ENCODE measurements around the gene NRG2. TPM values are rescaled to one million over a fixed set of nuclear protein-coding genes. Genes with fewer than 3 reads are reported as not detected.

NRG2 gene
- total and polyA plus RNA-seq, 2 of the 8 experiments (the other 6 are each of a cell fraction or from before 2014, with no cell fraction given): 0.27 to 0.54 TPM

GRCh38 chr5:140083120-140083519, 40.0 kb upstream of the NRG2 start:
- Histone ChIP-seq H3K4ac (replicated peaks; ENCODE audit: insufficient read length, low read depth, low read length) (no peak overlapping the region), H2AFZ (ENCODE audit: low read length) (no peak overlapping the region), H3K9ac (replicated peaks in 1 of 4; ENCODE audit: extremely low read depth in 1 of 4, low read depth in 3 of 4, low read length in 3 of 4) (no peak overlapping the region), H4K5ac (ENCODE audit: insufficient read length, low read depth, low read length) (no peak overlapping the region), H3K79me2 (ENCODE audit: control insufficient read depth in 1 of 2, insufficient read depth in 2 of 2, low read length in 2 of 2) (no peaks in the 10 kb centered on the region), H3K14ac (ENCODE audit: insufficient read length) (no peak overlapping the region), H2BK15ac (ENCODE audit: low read length) (no peak overlapping the region), H3K27ac (ENCODE audit: low read depth, low read length) (no peak overlapping the region), H2AK5ac (ENCODE audit: low read depth, low read length) (no peak overlapping the region), H2BK20ac (ENCODE audit: low read length) (no peak overlapping the region), H3K27me3 (replicated peaks in 1 of 4; ENCODE audit: control insufficient read depth in 3 of 4, extremely low read depth in 1 of 4, insufficient read depth in 3 of 4, low read length in 3 of 4) (no peaks in the 10 kb centered on the region), H3K18ac (ENCODE audit: extremely low read depth, low read length) (no peak overlapping the region), H2BK12ac (ENCODE audit: low read depth, low read length) (no peak overlapping the region), H4K20me1 (replicated peaks in 1 of 2; ENCODE audit: control insufficient read depth in 1 of 2, insufficient read depth in 2 of 2, low read length in 2 of 2) (no peaks in the 10 kb centered on the region), H3K4me1 (replicated peaks in 1 of 4; ENCODE audit: control insufficient read depth in 3 of 4, insufficient read depth in 4 of 4, low read length in 3 of 4) (peaks cover 0 to 4% (median 2%) of the 10 kb centered on the region in 4 experiments; a peak in 1 of 7 replicates), H3K56ac (replicated peaks; ENCODE audit: insufficient read length, low read depth, low read length) (no peak overlapping the region), H3K23ac (ENCODE audit: insufficient read length) (no peak overlapping the region), H3K4me2 (ENCODE audit: insufficient read depth in 1 of 2, low read depth in 2 of 2, low read length in 2 of 2) (no peak overlapping the region), H3K4me3 (ENCODE audit: extremely low read depth in 1 of 4, insufficient read depth in 2 of 4, low read depth in 3 of 4, low read length in 4 of 4) (no peak overlapping the region), H3K36me3 (ENCODE audit: control insufficient read depth in 2 of 4, insufficient read depth in 4 of 4, low read length in 3 of 4) (no peaks in the 10 kb centered on the region), H2BK120ac (replicated peaks; ENCODE audit: low read depth, low read length) (no peak overlapping the region), H4K8ac (ENCODE audit: extremely low read depth, insufficient read depth, low read length) (no peak overlapping the region), H3K23me2 (ENCODE audit: low read depth, low read length) (no peaks in the 10 kb centered on the region), H3K9me3 (ENCODE audit: insufficient read depth in 2 of 2, low read depth in 1 of 2, low read length in 1 of 2) (no peaks in the 10 kb centered on the region), H3K79me1 (ENCODE audit: low read depth, low read length) (no peaks in the 10 kb centered on the region), H4K91ac (replicated peaks; ENCODE audit: insufficient read length, low read length) (no peak overlapping the region), H2BK5ac (ENCODE audit: low read depth, low read length) (no peak overlapping the region)
- ChIA-PET POLR2A (ENCODE audit: partially characterized antibody) (no interaction called here), CTCF (ENCODE audit: partially characterized antibody) (interaction anchor here (1.0 kb wide), 1 partner anchor 10 kb away, joined by 3 read pairs; no protein-coding TSS in a partner anchor)
- TF ChIP-seq E2F6 (IDR thresholded peaks at IDR 0.05) (no peak), TAF7 (optimal IDR thresholded peaks at IDR 0.05; ENCODE audit: borderline replicate concordance, low read depth, low read length) (no peak), TBP (IDR thresholded peaks at IDR 0.05; ENCODE audit: low read depth, low read length) (no peak), SIRT6 (IDR thresholded peaks at IDR 0.05; ENCODE audit: low read length) (no peak), USF2 (IDR thresholded peaks at IDR 0.05; ENCODE audit: low read length) (no peak), NANOG (IDR thresholded peaks at IDR 0.05; ENCODE audit: insufficient read depth, low read depth, low read length, poor library complexity, severe bottlenecking) (no peak), MAFK (IDR thresholded peaks at IDR 0.05; ENCODE audit: low read depth, low read length) (no peak), SP4 (IDR thresholded peaks at IDR 0.05; ENCODE audit: low read length) (no peak)
- FAIRE-seq (no peak), DNase-seq (ENCODE audit: low read depth in 1 of 2, low spot score in 2 of 2) (no peak)
- WGBS, 2 experiments (ENCODE audit: extremely low coverage in 1 of 2, insufficient coverage in 1 of 2, insufficient read length in 1 of 2, insufficient replicate concordance in 2 of 2, low coverage in 1 of 2, low lambda C conversion rate in 2 of 2, missing lambda C conversion rate in 1 of 2): 100% methylated on average over 1 of the region's 1 CpG; no CpG with 5 or more reads in 1 of the 2 experiments

Data from H1 (cell line).